GM19035 (cell line): Measurements from ENCODE around the gene PAMR1.

Experiments
- ATAC-seq: cut with Tn5 transposase; IDR thresholded peaks from one replicate; pipeline ENCODE4 v1.9.1; 2021; ENCODE audit not compliant: unreplicated experiment

Gene PAMR1

DNA sequence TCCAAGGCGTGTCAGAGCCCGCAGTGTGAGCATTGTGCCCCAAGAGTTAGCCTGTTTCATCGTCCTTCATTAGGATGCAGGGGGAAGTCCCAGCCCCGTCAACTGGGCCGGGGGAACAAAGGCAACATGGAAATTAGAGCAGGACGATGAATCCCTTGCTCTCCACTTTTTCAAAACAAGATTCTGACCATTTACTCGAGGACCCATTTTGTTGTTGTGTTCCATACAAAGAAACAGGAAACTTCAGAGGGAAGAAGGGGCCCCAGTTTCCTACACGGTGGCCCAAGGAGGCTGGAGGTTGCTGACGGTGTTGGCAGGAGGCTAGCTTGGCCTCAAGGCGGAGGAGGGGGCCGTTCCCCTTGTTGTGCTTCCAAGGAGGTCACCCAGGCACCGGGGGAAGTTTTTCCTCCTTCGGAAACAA lies 62.1 kb downstream of the PAMR1 start:
- ATAC-seq = no peak

DNA sequence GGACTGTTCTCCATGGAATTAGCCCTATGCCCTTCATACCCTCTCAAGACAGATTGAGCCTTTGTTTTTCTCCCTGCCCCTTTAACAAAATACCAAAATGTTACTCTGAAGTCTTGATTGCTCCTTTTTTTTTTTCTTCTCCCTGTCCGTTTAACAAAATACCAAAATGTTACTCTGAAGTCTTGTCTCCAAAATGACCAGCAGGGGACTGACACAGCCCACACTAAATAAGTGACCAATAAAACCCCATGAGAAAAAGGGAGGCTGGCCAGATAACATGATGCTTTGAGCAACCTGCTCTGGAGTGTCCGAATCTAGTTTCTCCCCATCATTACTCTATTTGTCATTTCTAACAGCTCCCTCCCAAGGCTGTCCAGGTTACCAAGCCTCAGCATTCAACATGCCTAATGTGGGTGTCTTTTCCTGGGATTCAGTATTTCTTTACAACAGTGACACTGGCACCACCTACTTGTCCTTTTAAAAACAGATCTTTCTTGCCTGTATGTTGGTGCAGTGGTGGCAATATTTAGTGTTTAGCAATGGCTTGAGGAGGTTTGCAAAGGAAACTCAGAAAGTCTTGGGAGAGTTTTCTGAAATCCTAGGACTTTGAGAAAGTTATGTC lies 63.4 kb downstream of the PAMR1 start:
- no peak for ATAC-seq

DNA sequence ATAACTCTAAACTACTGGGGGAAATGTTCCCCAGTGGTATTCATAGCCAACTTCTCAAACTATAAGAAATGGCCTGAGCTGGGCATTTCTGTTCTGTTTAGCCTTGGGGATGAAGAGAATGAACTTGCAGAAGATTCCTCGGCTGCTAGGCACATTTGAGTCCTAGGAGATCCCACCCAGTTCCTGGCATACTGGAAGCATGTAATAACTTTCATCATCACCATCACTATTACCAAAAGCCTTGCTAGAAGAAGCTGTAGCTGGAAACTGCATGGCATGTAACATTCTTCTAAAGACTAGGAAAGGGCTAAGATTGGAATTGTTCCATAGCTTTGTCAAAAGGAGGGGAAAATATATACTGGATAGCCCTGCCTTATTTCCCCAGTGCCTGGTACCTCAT lies 65.9 kb downstream of the PAMR1 start:
- ATAC-seq = no peak

DNA sequence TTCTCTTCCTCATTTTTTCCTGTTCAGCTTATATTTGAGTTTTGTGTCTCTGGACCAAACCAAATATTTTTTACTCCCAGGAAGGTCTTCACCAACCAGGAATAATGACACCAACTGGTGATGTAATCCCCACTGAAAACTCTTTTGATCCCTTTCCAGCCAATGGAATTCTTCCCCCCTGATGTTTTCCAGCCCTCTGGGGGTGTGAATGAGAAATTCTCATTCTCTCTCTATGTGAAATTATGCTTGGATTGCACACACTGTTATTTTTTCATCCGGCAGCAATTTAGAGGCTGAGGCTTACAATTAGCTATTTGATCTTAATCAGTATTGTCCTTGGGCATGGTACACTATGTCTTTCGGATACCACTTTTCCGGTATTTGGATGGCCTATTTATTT lies 66.6 kb downstream of the PAMR1 start:
- ATAC-seq = no peak

DNA sequence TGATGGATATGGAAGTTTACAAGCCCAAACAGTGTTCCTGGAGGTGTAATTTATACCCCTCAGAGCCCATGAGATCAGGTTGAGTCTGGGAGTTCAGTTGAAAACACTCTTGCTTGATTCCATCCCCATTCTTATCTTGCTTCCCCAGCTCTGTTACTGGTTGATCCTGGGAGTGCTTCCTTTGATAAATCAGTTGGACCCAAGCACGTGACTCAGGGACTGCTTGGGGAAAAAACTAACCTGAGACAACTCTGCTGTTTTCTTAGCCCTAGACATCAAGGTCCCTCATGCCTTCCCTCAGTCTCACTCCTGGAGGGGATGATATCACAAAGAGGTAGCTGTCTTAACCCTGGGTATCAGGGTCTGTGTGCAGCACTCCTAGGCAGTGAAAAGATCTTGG lies 71.1 kb downstream of the PAMR1 start:
- no peak for ATAC-seq

DNA sequence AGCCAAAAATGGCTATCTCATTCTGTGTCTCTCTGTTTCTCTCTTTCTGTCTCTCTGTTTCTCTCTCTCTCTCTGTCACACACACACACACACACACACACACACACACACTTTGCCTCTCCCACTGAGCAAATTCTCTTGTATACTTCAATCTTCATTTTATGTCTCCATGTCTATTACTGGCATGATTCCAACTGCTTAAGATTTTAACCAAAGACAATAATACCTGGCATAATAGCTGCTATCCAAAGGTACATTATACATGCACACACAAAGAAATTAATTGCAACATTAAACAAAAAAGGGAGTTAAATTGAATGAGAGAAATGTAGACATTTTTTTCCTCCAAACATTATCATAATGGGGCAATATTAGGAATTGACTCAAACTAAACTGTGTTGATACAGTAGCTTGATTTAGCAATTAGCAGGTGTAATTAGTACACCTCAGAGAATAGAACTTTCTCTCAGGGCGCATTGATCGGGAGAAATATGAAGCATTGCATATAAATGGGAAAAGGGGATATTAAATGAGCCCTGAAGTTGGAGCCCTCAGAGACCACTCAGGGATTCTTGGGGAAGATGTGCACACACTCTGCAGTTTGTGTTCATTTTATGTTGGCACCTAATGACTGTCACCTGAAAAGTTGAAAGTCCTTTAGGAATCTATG lies 88.7 kb downstream of the PAMR1 start:
- ATAC-seq = no peak

DNA sequence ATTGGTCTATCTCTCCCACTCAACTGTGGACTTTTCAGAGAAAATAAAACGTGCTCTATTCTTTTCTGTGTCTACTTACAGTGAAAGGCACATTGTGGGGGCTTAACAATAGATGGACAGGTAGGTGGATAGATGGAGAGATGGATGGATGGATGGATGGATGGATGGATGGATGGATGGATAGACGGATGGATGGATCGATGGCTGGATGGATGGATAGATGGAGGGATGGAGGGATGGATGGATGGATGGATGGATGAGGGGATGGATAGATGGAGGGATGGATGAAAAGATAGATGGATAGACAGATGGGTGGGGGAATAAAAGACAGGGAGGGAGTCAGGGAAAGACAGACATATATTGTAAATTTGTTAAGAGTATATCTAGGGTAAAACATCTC lies 91.8 kb downstream of the PAMR1 start:
- ATAC-seq = no peak

DNA sequence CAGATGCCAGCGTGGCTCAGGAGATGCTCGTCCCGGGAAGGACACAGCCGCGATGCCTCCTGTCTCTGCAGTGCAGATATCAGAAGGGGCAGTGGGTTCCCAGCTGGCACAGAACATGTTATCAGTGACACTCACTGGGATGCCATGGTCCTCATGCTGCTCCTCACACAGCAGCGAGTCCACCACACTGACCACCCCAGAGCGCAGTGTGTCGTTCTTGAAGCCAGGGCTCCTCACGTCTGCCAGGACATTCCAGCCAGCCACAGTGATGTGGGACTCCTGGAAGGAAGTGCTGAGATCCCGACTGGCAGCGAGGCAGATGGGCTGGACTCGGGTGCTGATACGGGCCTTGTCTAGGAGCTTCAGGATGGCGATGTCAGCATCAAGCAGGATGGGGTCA lies 93.0 kb downstream of the PAMR1 start:
- ATAC-seq = no peak

DNA sequence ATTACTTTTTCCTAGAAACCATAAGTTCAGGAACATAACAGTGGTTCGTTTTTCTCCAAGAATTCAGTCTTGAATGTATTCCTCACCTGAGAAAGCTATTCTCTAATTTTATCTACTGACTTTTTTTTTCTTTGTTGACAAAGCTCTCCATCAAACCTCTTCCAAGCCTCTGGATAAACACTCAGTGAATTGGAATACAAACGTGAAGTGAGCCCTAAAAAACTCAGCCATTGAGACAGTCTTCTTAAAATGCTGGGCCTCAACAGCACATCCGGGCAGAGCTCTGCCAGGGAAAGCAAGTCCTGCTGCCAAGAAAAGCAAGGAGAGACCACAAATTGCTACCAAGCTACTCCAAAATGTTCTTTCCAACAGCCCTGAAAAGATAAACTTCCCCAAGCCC lies 98.3 kb downstream of the PAMR1 start:
- no peak for ATAC-seq

DNA sequence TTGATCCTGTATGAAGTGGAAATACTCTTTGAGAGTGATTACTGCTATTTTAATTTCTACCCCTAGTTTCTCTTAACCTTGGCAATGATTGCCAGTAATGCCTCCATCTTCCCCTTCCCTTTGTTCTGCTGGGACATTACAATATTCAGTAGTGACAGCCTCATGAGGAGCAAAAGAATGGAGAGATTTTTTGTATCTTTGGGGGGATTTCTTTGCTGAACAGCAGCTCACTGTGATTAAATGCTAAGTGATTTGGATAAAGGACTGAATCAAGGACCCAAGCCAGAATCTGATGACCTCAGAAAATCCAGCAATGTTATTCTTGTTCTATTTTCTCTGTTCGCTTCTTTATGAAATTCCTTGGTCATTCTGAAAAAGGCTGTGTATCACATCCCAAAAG lies 99.1 kb downstream of the PAMR1 start:
- no peak for ATAC-seq

DNA sequence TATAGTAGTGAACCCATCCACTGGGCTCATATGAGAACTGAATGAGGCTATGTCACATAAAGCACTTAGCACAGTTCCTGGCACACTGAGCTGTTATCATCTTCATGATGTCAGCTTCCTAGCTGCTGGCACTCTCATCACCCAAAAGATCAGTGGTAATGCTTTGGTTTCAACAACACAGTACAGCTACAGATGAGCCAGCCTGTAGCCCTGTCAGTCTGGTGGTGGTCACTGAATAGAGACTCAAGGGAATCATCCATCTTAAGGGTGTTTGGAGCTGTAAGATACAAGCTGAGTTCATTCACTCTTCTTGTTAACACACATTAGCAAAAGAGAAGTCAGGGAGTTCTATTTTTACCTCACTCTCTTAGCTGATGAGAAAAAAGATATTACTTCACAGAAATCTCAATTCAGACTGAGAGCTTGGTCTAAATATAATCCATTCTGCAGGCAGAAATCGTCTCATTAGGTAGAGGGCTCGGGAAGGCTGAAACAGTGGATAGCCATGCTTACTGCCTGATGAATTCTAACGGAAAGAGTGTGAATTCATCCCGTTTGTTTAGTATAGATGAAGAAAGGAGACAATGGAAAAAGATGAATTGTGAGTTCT lies 99.7 kb downstream of the PAMR1 start:
- ATAC-seq = no peak

DNA sequence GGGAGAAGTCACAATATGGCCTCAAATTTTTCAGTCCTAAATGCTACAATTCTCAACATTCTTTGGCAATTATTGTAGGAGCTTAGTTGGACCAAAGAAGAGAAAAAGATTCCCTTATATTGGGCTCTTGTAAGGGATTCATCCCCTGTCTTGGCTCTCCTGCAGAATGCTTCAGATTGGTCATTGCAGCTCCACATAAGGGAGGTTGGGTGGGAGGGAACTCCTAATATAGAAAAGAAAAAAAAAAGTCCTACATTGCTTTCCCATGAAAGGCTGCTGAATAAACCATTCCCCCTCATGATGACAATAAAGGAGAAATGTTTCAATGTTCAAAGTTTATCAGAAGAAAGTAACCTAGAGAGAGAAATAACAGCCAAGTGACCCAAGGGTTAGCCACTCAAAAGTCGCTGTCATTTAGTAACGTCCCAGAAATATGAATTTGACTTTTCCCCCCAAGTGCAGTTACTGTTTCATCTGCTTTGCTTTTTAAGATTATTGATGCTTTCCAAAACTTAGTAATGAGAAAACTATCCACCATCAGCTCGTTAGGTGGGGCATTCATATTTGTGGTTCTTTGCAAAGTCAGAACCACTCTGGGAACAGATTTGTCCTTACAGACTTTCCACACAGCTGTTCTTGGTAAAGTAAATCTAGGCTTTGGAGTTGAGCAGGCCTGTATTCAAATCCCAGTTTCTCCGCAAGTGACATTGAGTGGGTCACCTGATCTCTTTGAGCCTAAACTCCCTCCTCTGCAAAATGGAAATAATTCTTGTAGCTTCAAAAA lies 101.1 kb downstream of the PAMR1 start:
- no peak for ATAC-seq

DNA sequence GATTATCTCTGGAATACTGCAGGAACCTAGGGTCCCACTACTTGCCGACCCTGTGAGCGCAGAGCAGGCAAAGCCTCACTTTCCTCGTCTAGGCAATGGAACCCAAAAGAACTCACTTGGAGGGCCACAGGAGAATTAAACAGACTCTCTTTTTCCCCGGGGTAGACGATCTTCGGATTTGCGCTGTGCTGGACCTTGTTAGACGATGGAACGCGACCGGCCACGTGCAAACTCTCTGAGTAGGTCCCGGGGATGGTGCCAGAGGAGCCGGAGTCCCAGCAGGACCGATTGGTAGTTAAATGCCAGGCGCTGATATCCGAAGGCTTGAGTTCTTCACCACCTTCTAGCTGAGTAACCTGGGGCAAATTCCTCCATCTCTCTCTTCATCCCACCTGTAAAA lies 105.0 kb downstream of the PAMR1 start:
- ATAC-seq = no peak

DNA sequence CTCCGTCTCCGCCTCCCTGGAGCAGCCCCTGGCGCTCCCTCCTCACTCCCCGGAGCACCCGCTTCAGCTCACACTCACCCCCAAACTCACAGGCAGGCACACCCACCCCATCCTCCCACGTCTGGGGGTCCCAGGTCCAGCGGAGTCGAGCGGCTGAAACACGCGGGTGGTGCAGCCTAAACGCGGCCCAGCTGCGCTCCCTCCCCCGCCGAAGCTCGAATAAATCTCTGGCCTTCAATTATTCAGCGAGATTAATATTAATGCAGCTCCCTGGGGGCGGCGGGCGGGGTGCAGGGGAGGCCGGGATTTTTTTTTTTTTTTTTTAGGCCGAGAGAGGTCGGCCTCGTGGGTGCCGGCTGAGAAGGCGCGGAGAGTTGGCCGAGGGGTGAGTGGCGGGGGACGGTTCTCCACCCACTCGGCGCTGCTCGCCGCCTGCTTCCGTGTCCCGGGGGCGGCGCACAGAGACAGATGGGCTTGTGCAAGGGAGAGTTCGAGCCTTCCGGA lies 105.5 kb downstream of the PAMR1 start:
- ATAC-seq = no peak

DNA sequence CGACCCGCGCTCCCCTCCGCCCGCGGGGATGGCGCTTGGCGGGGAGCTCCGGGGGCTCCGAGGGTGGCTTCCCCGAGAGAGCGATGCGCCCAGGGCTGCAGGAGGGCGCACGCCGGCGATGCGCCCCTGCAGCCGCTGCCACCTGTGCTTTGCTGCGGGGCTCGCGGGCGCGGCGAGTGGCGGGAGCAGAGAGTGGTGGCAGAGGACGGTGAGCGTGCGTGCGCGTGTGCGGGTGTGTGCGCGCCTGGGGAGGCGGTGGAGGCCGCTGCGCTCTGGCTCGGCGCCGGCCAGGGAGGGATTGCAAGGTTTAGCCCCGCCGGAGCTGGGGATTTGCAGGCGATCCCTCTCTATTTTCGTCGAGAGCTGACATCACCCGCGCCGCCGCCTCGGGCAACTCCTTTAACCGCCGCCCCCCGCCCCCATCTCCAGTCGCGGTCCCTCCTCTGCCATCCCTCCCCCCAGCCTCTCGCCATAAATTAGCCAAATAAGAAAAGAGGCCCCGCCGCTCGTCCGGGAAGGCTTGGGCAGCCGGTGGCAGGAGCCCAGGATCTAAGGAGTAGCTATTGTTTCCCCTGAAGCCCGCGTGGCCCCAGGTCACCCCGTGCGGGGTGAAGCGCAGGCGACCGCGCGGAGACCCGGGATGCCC lies 106.1 kb downstream of the PAMR1 start, which contains the start of gene SLC1A2:
Gene SLC1A2 (minus strand): TSS at position 375 of the 646 bp plus-strand sequence. CDS start 592 bp downstream, outside the sequence.
- no peak for ATAC-seq

DNA sequence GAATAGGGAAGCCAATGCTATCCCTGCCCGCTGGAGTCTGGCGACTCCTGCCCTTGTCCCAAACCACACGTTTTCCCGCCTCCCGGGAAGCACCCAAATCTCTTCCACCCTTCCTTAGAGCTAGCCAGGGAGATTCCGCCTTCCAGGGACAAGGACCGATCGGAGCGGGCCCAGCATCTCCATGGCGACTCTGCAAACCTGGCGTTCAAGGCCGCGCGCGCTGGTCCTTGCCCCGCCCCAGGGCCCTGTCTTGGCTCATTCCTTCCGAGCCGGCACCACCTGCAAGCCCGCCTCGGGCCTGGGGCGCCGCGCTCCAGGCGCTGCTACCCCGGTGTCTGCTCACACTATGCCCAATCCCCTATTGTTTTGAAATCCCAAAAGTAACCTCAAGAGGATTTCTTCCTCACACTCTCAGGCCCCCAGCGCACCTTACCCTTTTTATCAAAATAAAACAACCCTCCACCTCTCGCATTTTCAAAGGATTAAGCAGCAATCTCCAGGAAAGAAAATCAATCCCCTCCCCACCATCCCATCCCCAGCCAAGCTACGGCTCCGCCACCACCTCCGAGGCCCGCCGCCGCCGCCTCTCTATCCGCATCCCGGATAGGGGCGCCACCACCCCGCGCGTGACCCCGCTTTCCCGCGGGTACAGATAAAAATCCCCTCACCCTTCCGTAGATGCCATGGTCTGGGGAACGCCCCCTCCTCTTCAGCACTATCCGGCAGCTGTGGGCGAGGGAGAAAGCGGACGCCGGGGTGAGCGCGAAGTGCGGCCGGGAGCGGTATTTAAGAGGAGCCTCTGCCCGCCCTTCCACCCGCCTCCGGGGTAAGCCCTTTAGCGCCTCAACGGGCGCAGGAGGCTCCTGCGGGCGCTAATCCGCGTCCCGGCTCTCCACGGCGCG lies 106.9 kb downstream of the PAMR1 start:
- ATAC-seq = no peak

DNA sequence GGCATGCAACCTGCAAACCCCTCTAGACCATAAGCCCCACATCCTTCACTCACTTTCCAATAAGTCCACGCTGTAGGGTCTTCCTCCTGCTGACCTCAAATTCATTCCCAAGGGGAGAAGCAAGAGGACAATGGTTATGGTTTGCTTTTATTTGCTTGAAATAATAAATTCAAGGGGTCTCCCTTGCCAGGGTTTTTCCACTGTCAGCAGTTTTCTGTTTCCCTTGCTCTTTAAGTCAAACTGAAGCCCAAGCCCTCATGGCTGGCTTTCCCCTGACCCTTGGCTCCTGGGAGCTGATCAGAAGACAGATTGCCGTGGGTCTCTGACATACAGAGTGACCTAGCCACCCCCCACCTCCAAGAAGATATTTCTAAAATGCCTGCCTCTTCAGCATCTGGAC lies 109.9 kb downstream of the PAMR1 start:
- no peak for ATAC-seq

DNA sequence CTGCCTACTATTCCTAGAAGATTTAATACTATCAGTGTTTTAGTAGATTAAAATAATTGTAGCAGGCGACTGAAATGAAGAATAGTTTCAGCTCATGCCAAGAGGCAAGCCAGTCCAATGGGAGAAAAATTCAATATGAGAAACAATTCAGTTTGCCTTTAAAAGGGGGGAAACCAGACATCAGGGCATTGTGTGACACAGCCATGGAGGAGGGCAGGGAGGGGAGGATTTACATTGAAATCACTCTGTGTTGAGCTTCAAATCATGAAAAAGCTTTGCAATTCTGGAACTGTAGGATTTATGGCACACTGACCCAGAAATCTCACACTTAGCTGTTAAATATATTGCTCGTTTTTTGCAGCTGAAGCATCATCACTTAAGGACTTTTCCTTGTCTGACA lies 110.6 kb downstream of the PAMR1 start:
- no peak for ATAC-seq

DNA sequence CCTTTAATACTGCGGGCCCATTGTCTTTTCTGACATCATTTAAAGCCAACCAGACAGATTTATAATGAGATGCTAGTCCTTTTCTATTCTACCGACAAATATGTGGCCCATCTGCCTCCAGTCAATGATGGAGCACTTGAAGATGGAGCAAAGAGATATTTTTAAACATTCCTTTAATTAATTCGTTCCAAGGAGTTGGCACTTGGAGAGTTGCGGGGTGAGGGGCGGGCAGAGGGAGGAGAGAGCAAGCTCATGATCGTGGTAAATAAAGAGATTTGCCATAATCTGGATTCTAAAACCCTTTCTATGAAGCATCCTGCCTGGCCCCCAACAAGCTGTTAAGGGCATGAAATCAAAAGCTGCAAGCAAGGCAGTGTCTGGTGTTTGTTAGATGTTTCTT lies 111.1 kb downstream of the PAMR1 start:
- no peak for ATAC-seq

DNA sequence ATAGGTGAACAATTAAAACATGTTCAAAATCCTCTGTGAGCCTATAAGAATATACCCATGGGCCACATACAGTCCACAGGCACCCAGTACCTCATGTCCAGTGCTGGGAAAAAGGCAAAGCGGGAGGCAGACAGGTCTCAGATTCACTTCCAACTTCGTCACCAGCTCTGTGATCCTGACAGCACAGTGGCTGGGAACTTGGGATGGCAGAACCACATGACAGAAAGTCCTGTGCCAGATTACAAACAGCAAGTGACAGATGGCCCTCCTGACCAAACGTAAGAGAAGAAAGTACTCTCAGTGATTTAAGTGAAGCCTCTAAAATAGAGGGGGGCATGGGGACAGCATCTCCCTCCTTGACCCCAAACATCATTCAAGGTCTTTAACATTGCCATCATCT lies 111.8 kb downstream of the PAMR1 start:
- ATAC-seq = no peak
